Astrocyte of the spinal cord (primary cell): Measurements from ENCODE around the gene CRYGB.

Experiments used
- DNase-seq: peaks from one replicate; pipeline ENCODE4 v3.0.0; 2011; ENCODE audit warnings: low read depth, low spot score
- H3K4me3 ChIP-seq: 2 replicates; pipeline ENCODE4 v1.5.1; 2011; ENCODE audit warnings: low read depth, mild to moderate bottlenecking, low read length, moderate library complexity
- CTCF ChIP-seq: IDR thresholded peaks from 2 replicates; pipeline ENCODE4 v1.5.1; 2012; ENCODE audit warnings: low read depth, mild to moderate bottlenecking, low read length, inconsistent platforms
- in situ Hi-C: cut with HindIII; loops from 2 replicates; pipeline ENCODE4 v1.10.0; 2017; ENCODE audit warnings: low sequenced_read_pairs

CRYGB gene

GRCh38 chr2:208175069-208175839 lies 29.3 kb upstream of the CRYGB start:
- DNase-seq: peak; percentile 75
- in situ Hi-C loops: no loop called here
- TF ChIP-seq CTCF: peak; percentile 95
- no peak overlapping the region for H3K4me3 ChIP-seq

- no peak overlapping the region for H3K4me3 ChIP-seq
- no peak for TF ChIP-seq CTCF
- no peak for DNase-seq
- in situ Hi-C loops: no loop called here
These were observed 28.2 kb upstream of the CRYGB start for GRCh38 chr2:208174144-208174543.

- DNase-seq: no peak
- H3K4me3 ChIP-seq: no peak overlapping the region
- in situ Hi-C loops: no loop called here
- no peak for TF ChIP-seq CTCF
These were observed 26.2 kb upstream of the CRYGB start for GRCh38 chr2:208172125-208172524.

GRCh38 chr2:208164951-208165755 lies 19.2 kb upstream of the CRYGB start:
- no peak for TF ChIP-seq CTCF
- DNase-seq: no peak
- in situ Hi-C loops: no loop called here

GRCh38 chr2:208163489-208163888 lies 17.5 kb upstream of the CRYGB start, which contains the start of gene CRYGA:
Gene CRYGA (minus strand): TSS chr2:208163589. CDS start chr2:208163556, 33 bp downstream.
- no peak within 1 kb of the TSS for H3K4me3 ChIP-seq
- in situ Hi-C loops: no loop called here
- TF ChIP-seq CTCF: no peak
- no peak for DNase-seq

More at GRCh38 chr2:208164951-208165755, 19.2 kb upstream of the CRYGB start:
- no peak overlapping the region for H3K4me3 ChIP-seq

- in situ Hi-C loops: no loop called here
- no peak for DNase-seq
- H3K4me3 ChIP-seq: no peak overlapping the region
- no peak for TF ChIP-seq CTCF
These were observed 10.5 kb upstream of the CRYGB start for GRCh38 chr2:208156439-208156838.
